HG02798 (cell line): ENCODE measurements around the gene SLC7A8.

Experiments used
- ATAC-seq: cut with Tn5 transposase; IDR thresholded peaks from one replicate; pipeline ENCODE4 v1.9.1; 2021; ENCODE audit warnings: mild to moderate bottlenecking; ENCODE audit not compliant: unreplicated experiment, poor library complexity

The SLC7A8 gene

DNA sequence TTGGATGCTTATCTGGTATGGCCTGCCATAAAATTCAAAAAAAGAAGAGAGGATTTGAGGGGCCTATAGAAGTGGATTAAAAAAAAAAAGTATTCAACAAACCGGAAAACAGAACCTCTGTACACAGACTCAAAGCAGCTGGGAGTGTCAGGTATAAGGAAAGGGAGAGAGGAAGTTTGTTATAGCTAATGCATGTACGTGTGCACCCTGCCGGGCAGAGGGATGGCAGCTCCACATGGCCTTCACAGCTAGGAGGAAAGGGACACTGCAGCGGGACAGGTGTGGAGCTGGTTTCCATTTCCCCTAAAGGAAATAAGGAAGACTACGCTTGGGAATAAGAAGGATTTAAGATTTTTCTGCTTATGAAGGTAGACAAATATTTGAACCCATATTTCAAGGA, 21.5 kb downstream of the SLC7A8 start:
- ATAC-seq = no peak

DNA sequence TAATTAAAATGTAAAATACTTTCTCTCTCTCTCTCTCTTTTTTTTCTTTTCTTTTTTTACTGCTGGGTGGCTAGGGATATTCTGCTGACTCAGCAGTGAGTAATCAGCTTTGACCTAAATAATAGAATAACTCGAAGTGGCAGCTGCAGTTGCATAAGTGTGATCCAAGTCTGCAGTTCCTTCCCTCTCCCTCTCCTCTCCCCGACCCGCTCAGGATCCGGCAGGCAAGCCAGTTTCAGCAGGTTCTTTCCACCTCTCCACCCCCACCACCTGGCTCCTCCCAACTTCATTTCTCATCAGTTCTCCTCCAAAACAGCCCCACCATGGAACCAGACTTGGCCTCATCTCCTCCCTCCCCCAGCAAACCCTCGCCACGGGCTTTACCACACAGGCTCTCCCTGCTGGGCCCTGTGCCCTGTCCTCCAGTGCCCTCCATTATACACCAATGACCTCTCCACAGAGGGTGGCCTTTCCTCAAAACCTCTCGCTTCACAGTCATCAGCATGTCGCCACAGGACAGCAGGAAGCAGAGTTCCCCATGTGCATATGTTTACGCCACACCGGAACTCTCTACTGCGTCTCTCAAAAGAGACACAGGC, 22.4 kb downstream of the SLC7A8 start:
- no peak for ATAC-seq

DNA sequence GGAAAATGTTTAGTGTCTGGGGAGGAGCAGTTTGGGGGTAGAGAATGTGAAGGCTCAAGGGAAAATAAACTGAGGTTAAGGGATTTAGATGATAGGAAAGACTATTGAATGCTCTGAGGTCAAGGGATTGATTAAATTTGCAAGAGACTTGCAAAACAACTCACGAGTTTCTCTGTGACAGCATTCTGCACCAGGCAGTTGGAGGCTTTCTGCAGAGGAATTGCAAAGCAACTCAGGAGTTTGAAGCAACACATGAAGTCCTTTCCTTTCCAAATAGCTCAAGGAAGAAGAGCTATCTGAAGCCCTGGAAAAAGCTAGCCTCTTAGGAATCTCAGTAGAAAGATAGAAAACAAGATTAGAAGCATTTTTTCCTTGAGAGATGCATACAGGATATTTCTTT, 23.9 kb downstream of the SLC7A8 start:
- ATAC-seq = no peak

DNA sequence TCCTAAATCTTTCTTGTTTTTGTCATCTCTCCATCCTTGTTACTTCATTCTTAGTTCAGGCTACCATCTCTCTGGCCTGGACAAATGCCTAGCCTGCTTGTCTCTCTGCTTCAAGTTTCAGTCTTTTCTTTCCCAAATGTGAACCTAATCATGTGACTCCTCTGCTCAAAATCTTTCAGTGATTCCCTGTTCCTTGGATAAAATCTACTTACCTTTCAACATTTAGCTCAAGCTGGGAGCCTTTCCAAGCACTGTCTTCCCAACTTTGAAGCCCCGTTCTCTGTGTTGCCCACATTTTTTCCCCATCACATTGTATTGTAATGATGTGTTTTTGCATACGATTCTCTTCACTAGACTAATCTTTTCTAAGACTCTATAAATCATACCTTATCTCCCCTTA, 24.7 kb downstream of the SLC7A8 start:
- no peak for ATAC-seq

DNA sequence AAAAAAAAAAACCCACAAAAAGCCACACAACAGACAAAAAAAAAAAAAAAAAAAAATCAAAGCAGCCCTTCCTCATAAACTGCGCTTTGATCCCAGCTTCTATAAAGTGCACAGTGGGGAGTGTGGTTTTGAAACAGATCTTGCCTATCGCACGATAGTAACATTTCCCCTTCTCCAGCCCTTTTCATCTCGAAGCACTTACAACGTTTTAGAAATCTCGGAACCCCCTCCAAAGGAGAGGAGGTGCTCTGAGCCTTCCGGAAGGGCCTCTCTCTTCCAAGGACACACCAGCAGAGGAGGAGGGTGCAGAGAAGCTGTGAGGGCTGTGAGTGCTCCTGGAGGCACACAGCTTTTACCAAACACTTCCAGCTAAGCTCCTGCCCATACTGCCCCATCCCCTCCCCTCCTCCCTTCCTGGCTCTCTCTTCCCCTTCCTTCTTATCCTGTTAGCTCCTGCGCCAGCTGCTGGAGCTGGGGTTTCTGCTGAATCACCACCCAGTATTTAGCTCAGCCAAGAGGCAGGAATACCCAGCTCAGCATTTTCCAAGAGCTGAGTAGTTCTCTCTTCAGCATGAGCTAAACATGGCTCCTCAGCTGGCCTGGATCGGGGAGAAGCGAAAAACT, 28.4 kb downstream of the SLC7A8 start:
- no peak for ATAC-seq

DNA sequence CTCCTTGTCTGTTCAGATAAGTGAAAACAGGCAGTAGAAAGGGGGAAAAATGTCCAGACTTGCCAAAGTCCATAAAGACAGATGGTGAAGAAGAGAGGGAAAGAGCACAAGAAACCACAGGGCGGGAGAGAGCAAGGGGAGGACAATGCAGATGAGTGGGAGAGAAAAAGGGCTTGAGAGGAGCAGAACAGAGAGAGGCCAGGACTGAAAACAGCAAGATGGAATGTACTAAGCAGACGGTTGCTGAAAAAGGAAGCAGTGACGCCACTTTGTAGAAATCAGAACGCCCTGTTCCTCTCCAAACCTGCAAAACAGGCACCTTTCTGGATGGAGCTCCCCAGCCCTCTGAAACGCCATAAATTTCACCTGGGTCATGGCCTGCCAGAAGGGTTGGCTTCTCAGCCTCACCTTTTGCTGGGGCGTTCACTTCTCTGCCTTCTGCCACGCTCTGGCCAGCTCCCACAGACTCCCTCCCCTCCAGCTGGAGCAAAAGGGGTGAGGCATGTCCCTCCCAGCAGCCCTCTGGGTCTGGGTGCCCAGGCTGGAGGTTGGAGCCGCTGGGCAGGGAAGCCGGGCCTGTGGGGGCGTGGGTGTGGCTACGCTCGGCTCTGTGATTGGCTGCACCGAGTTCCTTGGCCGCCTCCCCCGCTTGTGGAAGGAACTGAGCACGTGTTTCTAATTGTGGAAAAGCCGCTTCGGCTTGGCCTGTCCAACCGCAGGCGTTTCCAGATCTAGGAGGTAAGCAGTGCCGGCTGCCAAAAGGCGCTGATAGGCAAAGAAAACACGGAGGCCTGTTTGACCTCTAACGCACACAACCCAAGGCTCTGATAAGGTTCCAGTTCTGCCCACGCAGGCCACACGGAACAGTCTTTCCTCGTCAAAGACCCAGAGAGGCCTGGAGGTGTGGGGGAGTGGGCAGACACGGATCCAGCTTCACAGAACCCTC, 29.3 kb downstream of the SLC7A8 start:
- ATAC-seq = no peak

DNA sequence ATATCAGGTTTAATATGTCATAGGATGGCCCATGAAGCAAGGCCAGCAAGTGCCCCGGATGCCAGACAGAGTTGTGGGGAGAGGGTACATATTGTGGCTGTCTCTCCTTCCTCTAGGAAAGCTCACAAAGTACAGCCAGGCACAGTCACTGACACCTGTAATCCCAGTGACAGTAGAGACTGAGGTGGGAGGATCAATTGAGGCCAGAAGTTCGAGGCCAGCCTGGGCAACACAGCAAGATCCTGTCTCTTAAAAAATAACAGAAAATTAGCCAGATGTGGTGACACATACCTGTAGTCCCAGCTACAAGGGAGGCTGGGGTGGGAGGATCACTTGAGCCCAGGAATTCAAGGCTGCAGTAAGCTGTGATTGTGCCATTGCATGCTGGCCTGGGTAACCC, 32.1 kb downstream of the SLC7A8 start:
- ATAC-seq = no peak

DNA sequence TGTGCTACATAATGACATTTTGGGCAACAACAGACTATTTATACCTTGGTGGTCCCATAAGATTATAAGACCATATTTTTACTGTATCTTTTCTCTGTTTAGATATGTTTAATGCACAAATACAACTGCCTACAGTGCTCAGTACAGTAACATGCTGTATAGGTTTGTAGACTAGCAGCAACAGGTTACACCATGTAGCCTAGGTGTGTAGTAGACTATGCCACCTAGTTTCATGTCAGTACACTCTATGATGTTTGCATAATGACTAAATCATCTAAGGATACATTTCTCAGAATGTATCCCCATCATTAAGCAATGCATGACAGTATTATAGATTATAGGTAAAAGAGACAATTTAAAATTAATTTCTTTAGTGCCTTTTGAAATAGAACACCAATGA, 33.7 kb downstream of the SLC7A8 start:
- ATAC-seq = no peak

DNA sequence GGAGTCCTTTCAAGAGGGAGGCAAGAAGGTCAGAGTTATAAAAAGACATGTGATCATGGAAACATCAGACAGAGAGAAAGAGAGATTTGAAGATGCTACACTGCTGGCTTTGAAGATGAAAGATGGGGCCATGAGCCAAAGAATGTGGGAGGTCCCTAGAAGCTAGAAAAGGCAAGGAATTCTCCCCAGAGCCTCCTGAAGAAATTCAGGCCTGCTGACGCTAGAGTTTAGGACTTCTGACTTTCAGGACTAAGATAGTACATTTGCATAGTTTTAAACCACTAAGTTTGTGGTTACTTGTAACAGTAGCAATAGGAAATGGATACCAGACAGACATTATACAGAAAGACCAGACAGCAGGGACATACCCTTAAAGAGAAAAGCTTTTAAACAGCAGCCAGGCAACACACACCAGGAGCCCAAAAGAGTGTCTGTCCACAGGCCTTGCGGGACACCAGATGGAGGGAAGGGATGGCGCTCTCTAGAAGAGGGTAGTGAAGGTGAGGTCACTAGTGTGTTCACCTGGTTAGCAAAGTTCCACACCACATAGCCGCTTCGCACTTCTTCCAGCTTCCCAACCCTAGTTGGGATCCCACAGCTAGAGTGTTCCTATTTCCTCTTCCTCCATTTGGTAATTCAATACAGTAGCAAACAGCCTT, 34.7 kb downstream of the SLC7A8 start:
- no peak for ATAC-seq

DNA sequence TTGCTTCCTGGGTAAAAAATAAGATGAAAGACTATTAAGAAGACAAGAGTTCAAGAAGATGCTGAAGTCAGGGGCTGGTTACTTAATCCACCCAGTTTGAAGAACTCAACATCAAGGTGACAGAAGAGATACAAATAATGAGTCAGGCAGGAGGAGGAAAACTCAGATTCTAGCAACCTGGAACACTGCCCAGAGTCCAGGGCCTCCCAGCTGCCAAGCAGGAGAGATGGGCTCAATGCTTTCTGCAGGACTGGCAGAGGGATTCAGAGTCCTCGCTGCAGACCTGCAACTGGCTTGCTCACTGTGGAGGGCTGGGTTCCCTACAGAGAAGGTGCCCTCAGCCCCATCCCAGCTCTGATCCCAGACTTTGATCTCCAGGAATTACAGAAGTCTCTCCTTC, 35.8 kb downstream of the SLC7A8 start:
- ATAC-seq = no peak

DNA sequence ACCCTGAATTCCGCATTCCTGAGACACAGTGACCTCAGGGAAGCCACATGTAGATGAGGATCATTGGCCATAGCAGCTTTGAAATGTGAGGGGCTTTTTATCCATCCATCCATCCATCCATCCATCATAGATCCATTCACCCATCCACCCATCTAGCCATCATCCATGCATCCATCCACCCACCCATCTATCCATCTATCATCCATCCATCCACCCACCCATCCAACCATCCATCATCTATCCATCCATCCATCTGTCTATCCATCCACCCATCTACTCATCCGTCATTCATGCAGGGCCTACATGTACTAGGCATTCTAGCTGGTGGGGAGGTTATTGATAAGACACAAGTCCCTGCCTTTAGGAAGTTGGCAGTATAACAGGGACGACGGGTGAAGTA, 36.5 kb downstream of the SLC7A8 start:
- no peak for ATAC-seq

DNA sequence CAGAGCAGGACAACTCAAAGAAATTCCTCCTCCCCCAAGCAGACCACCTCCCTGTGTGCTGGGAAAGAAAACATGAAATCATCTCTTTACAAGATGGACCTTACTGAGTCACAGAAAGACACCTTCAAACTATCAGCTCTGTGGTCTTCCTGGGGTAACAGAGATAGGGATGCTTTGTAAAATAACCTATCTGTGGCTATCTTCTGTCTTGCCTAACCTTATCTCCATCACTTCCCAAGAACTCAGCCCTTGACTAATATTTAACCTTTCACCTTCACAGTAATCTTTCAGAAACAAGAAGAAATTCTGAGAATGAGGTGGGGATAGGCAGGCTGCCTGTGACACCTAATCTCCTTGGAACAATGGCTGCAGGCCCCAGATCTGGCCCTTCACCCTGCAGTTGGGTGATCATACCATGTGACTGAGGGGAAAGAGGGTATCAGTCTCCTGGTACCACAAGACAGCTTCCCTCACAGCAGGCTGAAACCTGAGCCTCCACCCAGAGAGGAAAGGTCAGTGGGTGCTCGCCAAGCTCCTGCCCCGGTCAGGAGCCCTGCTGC, 37.0 kb downstream of the SLC7A8 start:
- no peak for ATAC-seq

DNA sequence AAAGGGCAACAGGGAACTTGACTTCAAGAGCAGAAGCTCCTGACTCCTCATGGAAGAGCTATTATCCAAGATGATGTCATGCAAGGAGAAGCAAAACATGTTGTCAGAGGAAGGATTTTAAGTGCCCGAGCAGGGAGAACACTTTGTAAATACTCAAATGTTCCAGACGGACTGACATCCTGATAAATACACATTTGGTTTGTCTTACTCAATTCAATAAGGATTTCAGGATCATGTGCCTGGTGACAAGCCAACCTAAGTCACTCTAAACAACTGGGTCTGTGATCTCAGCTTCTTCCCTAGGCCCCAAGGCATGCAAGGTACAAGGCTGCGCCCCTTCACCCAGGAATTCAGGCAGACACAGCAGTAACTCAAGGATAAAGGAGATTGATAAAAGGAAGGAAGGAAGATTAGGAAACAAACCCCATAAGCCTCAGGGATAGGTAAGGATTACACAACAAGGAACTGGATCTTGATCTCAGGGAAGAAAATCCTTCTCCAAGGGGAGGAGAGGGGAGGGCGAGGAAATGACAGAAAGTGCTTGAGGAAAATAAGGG, 37.6 kb downstream of the SLC7A8 start:
- no peak for ATAC-seq

DNA sequence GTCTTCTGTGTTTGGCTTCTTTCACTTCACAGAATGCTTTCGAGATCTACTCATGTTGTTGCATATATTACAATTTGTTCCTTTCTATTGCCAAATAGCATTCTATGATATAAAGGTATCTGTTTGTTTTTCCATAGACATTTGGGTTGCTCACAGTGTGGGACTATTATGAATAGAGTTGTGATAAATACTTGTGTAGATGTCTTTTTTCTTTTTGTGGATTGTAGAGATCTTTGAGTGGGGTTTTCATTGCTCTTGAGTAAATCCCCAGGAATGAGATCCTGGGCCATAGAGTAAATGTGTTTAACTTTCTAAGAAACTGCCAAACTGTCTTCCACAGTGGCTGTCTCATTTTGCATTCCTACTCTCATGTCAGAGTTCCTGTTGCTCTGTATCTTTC, 39.5 kb downstream of the SLC7A8 start:
- ATAC-seq = no peak

DNA sequence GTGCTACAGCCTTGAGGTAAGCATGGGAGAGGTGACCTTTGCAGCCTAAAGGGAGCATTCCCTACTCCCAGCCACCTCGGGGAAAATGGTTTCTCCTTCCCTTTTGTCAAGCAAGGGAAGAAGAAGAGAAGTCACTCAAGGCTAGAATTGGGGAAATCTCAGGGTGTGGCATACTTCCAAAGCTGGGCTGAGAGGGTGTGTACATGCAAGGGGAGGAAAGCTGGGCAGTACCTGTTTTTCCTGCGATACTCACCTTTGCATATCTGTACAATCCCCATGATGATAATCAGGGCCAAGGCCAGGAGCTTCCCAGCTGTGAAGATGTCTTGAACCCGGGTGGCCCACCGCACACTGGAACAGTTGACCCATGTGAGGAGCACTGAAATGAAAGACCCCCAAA, 40.6 kb downstream of the SLC7A8 start:
- ATAC-seq = no peak

DNA sequence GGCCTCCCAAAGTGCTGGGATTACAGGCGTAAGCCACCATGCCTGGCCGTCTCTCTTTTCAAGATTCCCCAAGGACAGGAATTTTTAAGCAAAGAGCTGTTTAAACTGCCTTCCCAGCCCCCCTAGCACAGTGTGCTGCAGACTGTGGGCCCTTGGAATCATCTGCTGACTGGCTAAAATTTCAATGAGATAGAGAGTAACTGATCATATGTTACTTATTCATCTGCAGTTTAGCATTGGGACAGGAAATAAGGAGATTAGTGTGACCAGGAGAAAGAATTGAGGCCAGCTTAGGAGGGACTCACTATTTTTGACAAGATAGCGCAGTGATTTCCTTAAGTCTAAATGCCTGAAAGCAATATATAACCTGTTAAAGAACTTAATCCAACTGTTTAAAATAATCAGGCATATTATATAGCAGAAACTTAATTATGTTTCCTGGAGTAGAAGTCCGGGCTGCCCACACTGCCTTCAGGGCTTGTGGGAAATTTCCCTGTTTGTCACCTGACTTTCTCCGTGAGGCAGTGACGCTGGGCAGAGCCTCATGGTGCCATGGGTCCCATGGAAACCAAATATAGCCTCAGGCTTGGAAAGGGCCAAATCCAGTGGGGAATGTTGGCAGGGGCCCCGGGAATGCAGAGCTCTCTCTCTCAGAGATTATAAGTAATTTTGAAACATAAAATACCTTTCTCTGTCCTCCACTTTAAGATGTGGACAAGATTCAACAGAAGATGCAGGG, 41.6 kb downstream of the SLC7A8 start:
- no peak for ATAC-seq

DNA sequence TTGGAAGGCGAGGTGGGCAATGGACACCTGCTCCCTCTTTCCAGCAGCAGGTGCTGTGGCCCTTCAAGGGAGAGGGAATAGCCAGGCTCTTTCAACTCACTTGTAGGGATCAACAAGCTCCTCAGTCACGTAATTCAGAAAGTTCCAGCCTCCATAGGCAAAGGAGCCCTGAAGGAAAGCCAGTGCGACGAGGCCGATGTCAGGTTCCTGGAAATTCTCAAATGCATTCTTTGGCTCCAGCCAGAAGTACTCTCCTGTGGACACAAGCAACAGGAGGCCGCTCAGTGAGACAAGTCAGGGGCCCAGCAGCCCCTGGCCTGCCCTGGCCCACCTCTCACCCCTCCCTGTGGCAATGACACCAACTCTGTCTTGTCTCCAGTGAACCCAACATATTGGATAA, 43.1 kb downstream of the SLC7A8 start:
- no peak for ATAC-seq

DNA sequence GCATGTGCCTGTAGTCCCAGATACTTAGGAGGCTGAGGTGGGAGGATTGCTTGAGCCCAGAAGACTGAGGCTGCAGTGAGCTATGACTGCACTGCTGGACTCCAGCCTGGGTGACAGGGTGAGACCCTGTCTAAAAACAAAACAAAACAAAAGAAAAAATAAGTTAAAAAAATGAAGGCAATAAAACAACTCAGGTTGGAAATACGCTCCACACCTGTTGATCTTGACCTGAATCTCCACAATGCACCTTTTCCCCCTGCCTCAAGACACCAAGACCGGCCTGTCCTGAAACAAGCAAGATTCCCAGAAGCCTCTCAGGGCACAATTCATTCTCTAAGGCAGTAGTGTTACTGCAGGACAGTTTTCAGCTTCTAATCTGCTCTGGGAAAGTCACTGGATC, 43.6 kb downstream of the SLC7A8 start:
- no peak for ATAC-seq

DNA sequence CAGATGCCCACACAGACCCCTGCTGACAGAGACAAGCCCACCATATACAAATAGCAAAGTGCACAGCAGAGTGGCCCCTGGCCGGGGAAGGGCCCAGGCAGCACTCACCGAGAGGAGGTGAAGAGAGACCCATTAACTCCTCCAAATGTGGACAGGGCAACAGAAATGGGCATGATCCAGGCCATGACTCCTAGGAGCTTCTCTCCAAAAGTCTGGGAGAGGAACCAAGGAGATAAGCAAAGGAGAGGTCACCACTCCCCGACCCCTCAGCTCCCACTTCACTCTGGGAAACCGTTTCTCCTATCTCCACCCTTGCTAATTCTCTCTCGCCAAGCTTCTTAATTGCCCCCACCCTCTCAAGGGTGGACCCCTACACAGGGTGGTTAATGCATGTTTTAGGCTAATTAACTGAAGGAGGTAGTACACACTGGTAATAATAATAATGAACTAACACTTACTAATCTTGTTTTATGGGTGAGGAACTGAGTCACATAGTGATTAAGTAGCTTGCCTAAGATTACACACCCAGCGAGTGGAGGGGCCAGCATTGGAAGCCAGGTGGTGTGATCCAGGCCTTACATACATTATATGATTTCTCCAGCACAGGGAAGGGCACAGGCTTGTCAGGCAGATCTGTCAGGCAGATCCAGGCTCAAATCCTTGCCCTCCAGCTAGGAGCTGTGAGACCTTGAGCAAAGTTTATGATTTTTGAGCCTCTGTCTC, 45.5 kb downstream of the SLC7A8 start:
- no peak for ATAC-seq
